Heart left ventricle (tissue), 13 donors: ENCODE data around the gene ANXA6.

ENCODE experiments used
- POLR2A ChIP-seq, 2 donors: fragments of 450-650 bp; IDR thresholded peaks; one replicate each; pipeline ENCODE4 v1.6.1; 2017; ENCODE audit warnings: antibody characterized with exemption in 2 of 2, mild to moderate bottlenecking in 2 of 2, moderate library complexity in 2 of 2
- TF ChIP-seq, protein P1 (sequence below), 12 donors: fragments of 200-600 bp; sonication (generic) in 4 of 12; IDR thresholded peaks; one replicate each; pipeline versions ENCODE4 v1.5.0 to v1.8.0; 2018 to 2022; ENCODE audit warnings: antibody characterized with exemption in 12 of 12, mild to moderate bottlenecking in 5 of 12
- donor health status: ischemic (EF 13 %, LVEDD 7.1; RV severe dilation, severe dysfunction).
- donor health status: DM: no; HTN: yes; CAD: no.
- donor health status: DM: no; HTN: no; CAD: no.
- donor health status: ischemic (EF 25% LVEDD 6.9; RV normal size, moderate dysfunction).
- donor health status: ischemic (EF 25% LVEDD 5.7; RV mildly dilated, moderate dysfunction).
- donor health status: ischemic (EF 35%, LVEDD 5.7; RV mildly dilated, moderate dysfunction).
- donor health status: nonischemic (EF 11% LVEDD 7.7; RV severe dilation, severe dysfunction).
- donor health status: DM: yes; HTN: yes; CAD: no.
- donor health status: PGD.
- donor health status: ischemic (EF 29% LVEDD 5.4; RV normal size, mild dysfunction).
- donor health status: nonischemic (EF 23%, LVEDD 6.1; RV moderate dilation, normal function).

DNA sequence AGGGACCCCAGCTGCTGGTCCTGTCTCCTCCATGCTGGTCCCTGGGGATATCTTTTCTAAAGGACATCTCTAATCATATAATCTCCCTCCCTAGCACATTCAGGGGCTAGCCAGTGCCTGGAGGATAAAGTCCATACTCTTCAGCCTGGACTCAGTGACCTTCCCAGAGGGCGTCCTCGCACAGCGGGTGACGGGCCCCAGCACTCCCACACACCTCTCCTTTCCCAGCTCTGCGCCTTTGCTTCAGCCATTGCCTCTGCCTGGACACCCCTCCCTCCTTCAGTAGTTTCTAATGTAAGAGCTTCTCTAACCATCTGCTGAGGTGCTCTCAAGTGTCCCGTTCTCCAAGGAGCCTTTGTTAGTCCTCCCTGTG lies 61.6 kb downstream of the ANXA6 start:
- no peak for TF ChIP-seq POLR2A (IDR thresholded peaks at IDR 0.05)
- TF ChIP-seq, protein P1, sequence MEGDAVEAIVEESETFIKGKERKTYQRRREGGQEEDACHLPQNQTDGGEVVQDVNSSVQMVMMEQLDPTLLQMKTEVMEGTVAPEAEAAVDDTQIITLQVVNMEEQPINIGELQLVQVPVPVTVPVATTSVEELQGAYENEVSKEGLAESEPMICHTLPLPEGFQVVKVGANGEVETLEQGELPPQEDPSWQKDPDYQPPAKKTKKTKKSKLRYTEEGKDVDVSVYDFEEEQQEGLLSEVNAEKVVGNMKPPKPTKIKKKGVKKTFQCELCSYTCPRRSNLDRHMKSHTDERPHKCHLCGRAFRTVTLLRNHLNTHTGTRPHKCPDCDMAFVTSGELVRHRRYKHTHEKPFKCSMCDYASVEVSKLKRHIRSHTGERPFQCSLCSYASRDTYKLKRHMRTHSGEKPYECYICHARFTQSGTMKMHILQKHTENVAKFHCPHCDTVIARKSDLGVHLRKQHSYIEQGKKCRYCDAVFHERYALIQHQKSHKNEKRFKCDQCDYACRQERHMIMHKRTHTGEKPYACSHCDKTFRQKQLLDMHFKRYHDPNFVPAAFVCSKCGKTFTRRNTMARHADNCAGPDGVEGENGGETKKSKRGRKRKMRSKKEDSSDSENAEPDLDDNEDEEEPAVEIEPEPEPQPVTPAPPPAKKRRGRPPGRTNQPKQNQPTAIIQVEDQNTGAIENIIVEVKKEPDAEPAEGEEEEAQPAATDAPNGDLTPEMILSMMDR (IDR thresholded peaks at IDR 0.05) = no peak
